SK-N-MC (cell line): ENCODE data around the gene LOXL3.

Experiments used
- DNase-seq: peaks from one replicate; pipeline ENCODE4 v3.0.0-alpha.2; 2011; ENCODE audit warnings: low read depth, low spot score
- H3K27ac ChIP-seq: fragments of 200-600 bp; sonication (generic); 2 replicates; pipeline ENCODE4 v1.5.1; 2016; ENCODE audit warnings: mixed run types
- H3K36me3 ChIP-seq: fragments of 200-600 bp; sonication (generic); 2 replicates; pipeline ENCODE4 v1.6.1; 2017; ENCODE audit warnings: antibody characterized with exemption, low read length, mixed read lengths; ENCODE audit not compliant: insufficient read depth
- H3K4me3 ChIP-seq: fragments of 200-600 bp; sonication (generic); 2 replicates; pipeline ENCODE4 v1.5.1; 2016
- H3K9ac ChIP-seq: fragments of 200-600 bp; sonication (generic); 2 replicates; pipeline ENCODE4 v1.8.0; 2017; ENCODE audit warnings: mixed run types, mixed read lengths; ENCODE audit not compliant: insufficient read length
- H3K9me3 ChIP-seq: fragments of 200-600 bp; sonication (generic); 2 replicates; pipeline ENCODE4 v1.6.1; 2017; ENCODE audit warnings: low read depth, mild to moderate bottlenecking, antibody characterized with exemption, low read length, moderate library complexity, mixed read lengths
- EZH2 ChIP-seq: fragments of 200-600 bp; sonication (generic); IDR thresholded peaks from one replicate; pipeline ENCODE4 v1.6.1; 2017; ENCODE audit warnings: antibody characterized with exemption
- FOXP2 ChIP-seq: optimal IDR thresholded peaks from 2 replicates; pipeline ENCODE3; 2011; ENCODE audit warnings: mild to moderate bottlenecking, moderate library complexity; ENCODE audit not compliant: insufficient read depth; ENCODE audit errors: extremely low read length, control extremely low read depth
- POLR2AphosphoS5 ChIP-seq: IDR thresholded peaks from 2 replicates; pipeline ENCODE4 v1.6.1; 2012; ENCODE audit warnings: mild to moderate bottlenecking, low read depth, low read length, borderline replicate concordance

The LOXL3 gene

GRCh38 chr2:74548900-74549826 is 4.6 kb downstream of the LOXL3 start:
- no peak overlapping the region for H3K27ac ChIP-seq
- TF ChIP-seq FOXP2 (no peak), EZH2 (no peak), POLR2AphosphoS5 (no peak)
- no peaks in the 10 kb centered on the region for H3K36me3 ChIP-seq
- DNase-seq = no peak
- peak overlapping the region; percentile 76 for H3K4me3 ChIP-seq
- peak overlapping the region; percentile 59 for H3K9ac ChIP-seq
- H3K9me3 ChIP-seq = no peaks in the 10 kb centered on the region

DNA sequence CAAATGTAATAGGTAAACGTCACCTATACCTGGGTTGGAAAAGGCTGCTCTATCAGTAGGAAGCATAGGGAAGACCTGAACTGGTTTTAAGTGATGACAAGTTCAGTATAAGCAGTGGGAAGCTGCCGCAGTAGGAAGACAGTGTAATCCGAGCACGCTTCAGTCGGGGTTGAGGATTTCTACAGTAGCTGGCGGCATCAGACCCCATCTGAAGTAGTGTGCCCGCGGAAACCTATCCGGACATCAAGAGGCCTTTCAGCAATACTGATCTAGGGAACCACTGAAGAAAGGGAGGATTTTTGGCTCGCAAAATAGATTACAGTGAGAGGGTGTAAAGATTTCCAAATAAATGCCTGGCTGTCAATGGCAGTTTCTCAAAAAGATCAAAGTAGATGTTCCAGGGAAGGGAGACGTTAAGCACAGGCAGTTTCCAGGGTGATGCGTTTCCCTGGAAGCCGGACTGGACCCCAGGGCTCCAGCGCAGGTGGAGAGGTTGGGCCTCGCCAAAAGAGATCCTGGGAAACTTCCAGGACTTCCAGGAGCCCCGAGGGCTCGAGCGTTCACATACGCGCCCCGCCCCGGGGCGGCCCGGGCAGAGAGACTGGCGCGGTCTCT is 5.3 kb downstream of the LOXL3 start:
- no peak for DNase-seq
- no peaks in the 10 kb centered on the region for H3K9me3 ChIP-seq
- peak overlapping the region; percentile 76 for H3K4me3 ChIP-seq
- H3K36me3 ChIP-seq = no peaks in the 10 kb centered on the region
- no peak overlapping the region for H3K27ac ChIP-seq
- H3K9ac ChIP-seq = peak overlapping the region; percentile 59
- no peak for TF ChIP-seq EZH2
- TF ChIP-seq FOXP2 = no peak
- no peak for TF ChIP-seq POLR2AphosphoS5

GRCh38 chr2:74546004-74546403 is 7.7 kb downstream of the LOXL3 start:
- H3K36me3 ChIP-seq = no peaks in the 10 kb centered on the region
- H3K9me3 ChIP-seq = no peaks in the 10 kb centered on the region
- H3K27ac ChIP-seq = no peak overlapping the region
- TF ChIP-seq EZH2 (no peak), POLR2AphosphoS5 (no peak), FOXP2 (no peak)
- no peak for DNase-seq
- no peak overlapping the region for H3K9ac ChIP-seq
- no peak overlapping the region for H3K4me3 ChIP-seq

- no peak overlapping the region for H3K4me3 ChIP-seq
- no peaks in the 10 kb centered on the region for H3K9me3 ChIP-seq
- DNase-seq = no peak
- no peak overlapping the region for H3K9ac ChIP-seq
- no peak for TF ChIP-seq POLR2AphosphoS5
- H3K27ac ChIP-seq = no peak overlapping the region
- no peaks in the 10 kb centered on the region for H3K36me3 ChIP-seq
Measured at GRCh38 chr2:74544634-74545033, 9.1 kb downstream of the LOXL3 start.

- no peak overlapping the region for H3K4me3 ChIP-seq
- no peaks in the 10 kb centered on the region for H3K9me3 ChIP-seq
- H3K9ac ChIP-seq = no peak overlapping the region
- H3K27ac ChIP-seq = no peak overlapping the region
- TF ChIP-seq FOXP2 (no peak), POLR2AphosphoS5 (no peak), EZH2 (no peak)
- no peak for DNase-seq
- no peaks in the 10 kb centered on the region for H3K36me3 ChIP-seq
Measured at GRCh38 chr2:74542978-74543377, 10.8 kb downstream of the LOXL3 start.

- no peak for TF ChIP-seq POLR2AphosphoS5
- no peak for TF ChIP-seq EZH2
- TF ChIP-seq FOXP2 = no peak
- DNase-seq = no peak
- no peak overlapping the region for H3K4me3 ChIP-seq
- H3K27ac ChIP-seq = no peak overlapping the region
- H3K36me3 ChIP-seq = no peaks in the 10 kb centered on the region
- no peak overlapping the region for H3K9ac ChIP-seq
- no peaks in the 10 kb centered on the region for H3K9me3 ChIP-seq
Measured at GRCh38 chr2:74540291-74540690, 13.5 kb downstream of the LOXL3 start.

- no peak for DNase-seq
- Histone ChIP-seq H3K4me3 (no peak overlapping the region), H3K27ac (no peak overlapping the region), H3K9ac (no peak overlapping the region), H3K9me3 (no peaks in the 10 kb centered on the region), H3K36me3 (no peaks in the 10 kb centered on the region)
- TF ChIP-seq POLR2AphosphoS5 = no peak
- no peak for TF ChIP-seq FOXP2
- TF ChIP-seq EZH2 = no peak
Measured at GRCh38 chr2:74538881-74539339, 14.8 kb downstream of the LOXL3 start.

- no peak overlapping the region for H3K9ac ChIP-seq
- peaks cover 6% of the 10 kb centered on the region for H3K36me3 ChIP-seq
- H3K4me3 ChIP-seq = no peak overlapping the region
- no peak overlapping the region for H3K27ac ChIP-seq
- DNase-seq = no peak
- TF ChIP-seq POLR2AphosphoS5 (no peak), EZH2 (no peak), FOXP2 (no peak)
- no peaks in the 10 kb centered on the region for H3K9me3 ChIP-seq
Measured at GRCh38 chr2:74537140-74537539, 16.6 kb downstream of the LOXL3 start.
